Activated effector memory CD4-positive, alpha-beta T cell treated with anti-CD3 and anti-CD28 coated beads, Interleukin-2, amount 50 U/mL, for 16 hours (primary cell): ENCODE data around the gene FURIN.
A peak's percentile ranks its signal among the peaks of the same experiment; 100 is the strongest.
"Not testable (repeated sequence)": the region's sequence is repeated elsewhere in the genome, so short reads cannot be mapped to it uniquely, and the experiment has no call there.

ENCODE experiments used
- DNase-seq: peaks from one replicate; pipeline ENCODE4 v3.0.0-alpha.2; 2020

FURIN gene

GRCh38 chr15:90868261-90868689 lies at the start of gene FURIN:
Gene FURIN, plus strand, starts transcription at chr15:90868588. Its CDS starts 7,153 bp downstream, at chr15:90875741.
- DNase-seq, result no peak

- DNase-seq, result no peak
Measured at GRCh38 chr15:90819390-90819789, 49.0 kb upstream of the FURIN start.

- peak; percentile 55 for DNase-seq
Measured at GRCh38 chr15:90819850-90820249, 48.5 kb upstream of the FURIN start.

GRCh38 chr15:90820481-90820880 lies 47.9 kb upstream of the FURIN start:
- peak; percentile 51 for DNase-seq

GRCh38 chr15:90822204-90822955 lies 46.0 kb upstream of the FURIN start:
- peak; percentile 39 for DNase-seq

- DNase-seq, result peak; percentile 21
Measured at GRCh38 chr15:90823455-90823974, 44.9 kb upstream of the FURIN start.

- peak; percentile 48 for DNase-seq
Measured at GRCh38 chr15:90825115-90825899, 43.1 kb upstream of the FURIN start.

- DNase-seq, result not testable (repeated sequence)
Measured at GRCh38 chr15:90826206-90826885, 42.0 kb upstream of the FURIN start.

- no peak for DNase-seq
Measured at GRCh38 chr15:90826886-90827435, 41.4 kb upstream of the FURIN start.

- DNase-seq, result no peak
Measured at GRCh38 chr15:90828111-90828510, 40.3 kb upstream of the FURIN start.

- DNase-seq, result no peak
Measured at GRCh38 chr15:90829126-90829525, 39.3 kb upstream of the FURIN start.

GRCh38 chr15:90829942-90830440 lies 38.4 kb upstream of the FURIN start:
- peak; percentile 72 for DNase-seq

GRCh38 chr15:90834626-90835025 lies 33.8 kb upstream of the FURIN start:
- DNase-seq, result no peak

- DNase-seq, result no peak
Measured at GRCh38 chr15:90836296-90836871, 32.0 kb upstream of the FURIN start.

- peak; percentile 71 for DNase-seq
Measured at GRCh38 chr15:90837094-90837493, 31.3 kb upstream of the FURIN start.

- DNase-seq, result peak; percentile 94
Measured at GRCh38 chr15:90838139-90838538, 30.2 kb upstream of the FURIN start.

- no peak for DNase-seq
Measured at GRCh38 chr15:90838544-90838943, 29.8 kb upstream of the FURIN start.

GRCh38 chr15:90839187-90840071 lies 29.0 kb upstream of the FURIN start:
- no peak for DNase-seq

- DNase-seq, result no peak
Measured at GRCh38 chr15:90840157-90840855, 28.1 kb upstream of the FURIN start.

- DNase-seq, result no peak
Measured at GRCh38 chr15:90840954-90841353, 27.4 kb upstream of the FURIN start.

- DNase-seq, result no peak
Measured at GRCh38 chr15:90844696-90845095, 23.7 kb upstream of the FURIN start.
